Hair follicular keratinocyte (primary cell): Measurements from ENCODE around the gene RRP8. TPM values are rescaled to one million over a fixed set of nuclear protein-coding genes. Genes with fewer than 3 reads are reported as not detected.

Experiments used
- total RNA-seq: library from RNA; depleted of rRNA; stranded (reverse); fragments of >200 nt; gene quantifications from 2 replicates; pipeline ENCODE4 v1.2.3, GENCODE V29; 2015

RRP8 gene
- 14.4 and 16.6 TPM in 2 replicates for total RNA-seq

DNA sequence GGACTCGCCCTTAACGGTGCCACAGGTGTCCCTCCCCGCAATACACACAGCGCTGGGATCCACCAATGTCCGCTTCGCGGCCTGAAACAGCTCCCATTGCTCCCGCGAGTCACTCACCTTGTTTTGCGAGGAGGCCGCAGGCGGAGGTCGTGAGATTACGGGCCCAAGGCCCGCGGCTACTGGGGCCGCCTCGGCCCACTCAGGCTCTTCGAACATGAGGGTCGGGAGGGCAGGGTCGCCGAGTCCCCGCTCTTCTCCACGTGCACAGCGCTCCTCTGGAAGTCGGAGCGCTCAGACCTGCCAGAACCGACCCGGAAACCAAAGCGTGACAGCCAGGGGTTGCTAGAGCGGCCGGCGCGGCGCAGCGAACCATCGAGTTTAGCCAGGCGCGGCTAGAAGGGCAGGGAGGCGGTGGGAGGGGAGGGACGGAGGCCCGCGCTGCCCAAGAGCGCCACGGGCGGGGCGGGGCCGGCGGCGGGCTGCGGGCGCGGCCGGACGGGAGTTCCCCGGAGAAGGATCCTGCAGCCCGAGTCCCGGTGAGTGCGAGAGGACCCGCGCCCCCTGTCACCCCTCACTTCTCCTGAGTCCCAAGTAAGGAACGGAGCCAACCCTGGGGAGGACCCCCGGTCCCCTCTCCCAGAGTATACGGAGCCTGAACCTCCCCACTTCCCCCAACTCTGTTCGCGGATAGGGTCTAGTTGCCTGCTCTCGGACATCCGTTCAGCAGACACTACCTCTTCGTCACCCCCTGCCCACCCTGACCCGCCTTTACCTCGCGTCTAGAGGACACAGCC is at the start of gene RRP8, which contains the start of gene ILK:
TSS of gene RRP8 (minus strand) at position 330 of the 794 bp plus-strand sequence. CDS start at position 216, 114 bp downstream.
TSS of gene ILK (plus strand) at position 488 of the 794 bp plus-strand sequence. CDS start 498 bp downstream, outside the sequence.

DNA sequence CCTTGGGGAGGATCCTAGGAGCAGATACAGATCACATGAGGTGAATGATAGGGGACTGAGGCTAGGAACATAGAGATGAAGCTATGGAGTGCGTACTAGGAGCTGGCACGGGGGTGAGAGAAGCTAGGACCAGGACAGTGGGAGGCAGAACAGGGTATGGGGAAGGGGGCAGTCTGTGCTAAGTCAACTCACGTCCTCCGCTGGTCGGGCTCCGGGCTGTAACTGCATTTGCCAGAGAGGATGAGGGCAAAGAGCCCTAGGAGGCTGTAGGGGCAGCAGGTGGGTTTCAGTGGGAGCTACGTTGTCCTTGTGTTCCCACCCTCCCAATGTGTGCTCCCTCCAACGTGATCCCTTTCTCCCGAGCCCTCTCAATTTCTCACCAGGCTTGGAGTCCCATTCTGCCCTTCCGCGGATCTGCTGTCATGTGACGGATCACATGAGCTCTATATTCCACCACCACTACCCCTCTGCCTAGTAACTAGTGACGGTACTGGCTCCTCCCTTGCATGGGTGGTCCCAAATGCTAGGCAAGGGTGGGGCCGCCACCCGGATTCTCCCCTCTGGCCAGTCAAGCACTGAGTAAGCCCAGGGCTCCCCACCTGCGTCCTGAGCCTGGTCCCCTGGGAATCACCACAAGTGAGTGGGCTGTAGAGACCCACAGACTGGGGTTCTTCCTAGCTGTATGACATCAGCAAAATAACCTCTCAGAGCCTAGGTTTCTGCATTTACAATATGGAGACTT is 15.8 kb upstream of the RRP8 start, which contains the start of gene TPP1:
TSS of gene TPP1 (minus strand) at position 419 of the 742 bp plus-strand sequence. CDS start at position 397, 22 bp downstream.

GRCh38 chr11:6612213-6613041 is 9.0 kb upstream of the RRP8 start, which contains the start of gene TAF10:
TSS of gene TAF10 (minus strand) at chr11:6612216. CDS start at chr11:6612189, 27 bp downstream.

Other genes with a start within 250 kb of the RRP8 start
- 11.2 and 13.5 TPM in 2 replicates for gene SMPD1, start 213.1 kb downstream of the RRP8 start, total RNA-seq
- 9.8 and 10.7 TPM in 2 replicates for gene APBB1, start 184.5 kb downstream of the RRP8 start, total RNA-seq
- 0.31 TPM in 1 of 2 replicates, not detected in the other for gene HPX, start 162.6 kb downstream of the RRP8 start, total RNA-seq
- gene TRIM3, start 129.7 kb downstream of the RRP8 start, total RNA-seq, result 8.7 and 12.5 TPM in 2 replicates
- 45.6 and 64.7 TPM in 2 replicates for gene ARFIP2, start 122.3 kb downstream of the RRP8 start, total RNA-seq
- gene TIMM10B, start 122.1 kb downstream of the RRP8 start, total RNA-seq, result 36.5 and 40.2 TPM in 2 replicates
- 1.0 and 2.4 TPM in 2 replicates for gene DNHD1, start 106.3 kb downstream of the RRP8 start, total RNA-seq
- 85.4 and 121 TPM in 2 replicates for gene ILK, start 158 bp upstream of the RRP8 start, total RNA-seq
- 86.1 and 117 TPM in 2 replicates for gene TAF10, start 8.6 kb upstream of the RRP8 start, total RNA-seq
- gene TPP1, start 15.8 kb upstream of the RRP8 start, total RNA-seq, result 20.5 and 21.9 TPM in 2 replicates
- gene DCHS1, start 52.2 kb upstream of the RRP8 start, total RNA-seq, result 0.16 and 0.27 TPM in 2 replicates
- 54.1 and 63.7 TPM in 2 replicates for gene MRPL17, start 79.7 kb upstream of the RRP8 start, total RNA-seq
- 0.11 TPM in 1 of 2 replicates, not detected in the other for gene OR2AG2, start 168.4 kb upstream of the RRP8 start, total RNA-seq
- not detected in 2 replicates for gene OR2AG1, start 179.4 kb upstream of the RRP8 start, total RNA-seq
- gene OR6A2, start 196.1 kb upstream of the RRP8 start, total RNA-seq, result not detected in 2 replicates
- gene OR10A5, start 242.1 kb upstream of the RRP8 start, total RNA-seq, result not detected in 2 replicates